ENCODE results near the gene GABPB2.

- TF ChIP-seq EP300 (IDR thresholded peaks at IDR 0.05), result no peak
- no peak for TF ChIP-seq CTCF (IDR thresholded peaks at IDR 0.05)
- no peak for TF ChIP-seq POLR2AphosphoS5 (IDR thresholded peaks at IDR 0.05)
Measured at GRCh38 chr1:151128800-151129199, 58.2 kb downstream of the GABPB2 start.

Data from gastroesophageal sphincter (tissue), 3 donors.